HG02943 (cell line): ENCODE data around the gene LRCH1.
"Not testable (repeated sequence)": the region's sequence is repeated elsewhere in the genome, so short reads cannot be mapped to it uniquely, and the experiment has no call there.

Source experiments
- ATAC-seq: cut with Tn5 transposase; IDR thresholded peaks from one replicate; pipeline ENCODE4 v1.9.1; 2021; ENCODE audit warnings: mild to moderate bottlenecking, low read depth, moderate library complexity; ENCODE audit not compliant: unreplicated experiment

LRCH1 gene

DNA sequence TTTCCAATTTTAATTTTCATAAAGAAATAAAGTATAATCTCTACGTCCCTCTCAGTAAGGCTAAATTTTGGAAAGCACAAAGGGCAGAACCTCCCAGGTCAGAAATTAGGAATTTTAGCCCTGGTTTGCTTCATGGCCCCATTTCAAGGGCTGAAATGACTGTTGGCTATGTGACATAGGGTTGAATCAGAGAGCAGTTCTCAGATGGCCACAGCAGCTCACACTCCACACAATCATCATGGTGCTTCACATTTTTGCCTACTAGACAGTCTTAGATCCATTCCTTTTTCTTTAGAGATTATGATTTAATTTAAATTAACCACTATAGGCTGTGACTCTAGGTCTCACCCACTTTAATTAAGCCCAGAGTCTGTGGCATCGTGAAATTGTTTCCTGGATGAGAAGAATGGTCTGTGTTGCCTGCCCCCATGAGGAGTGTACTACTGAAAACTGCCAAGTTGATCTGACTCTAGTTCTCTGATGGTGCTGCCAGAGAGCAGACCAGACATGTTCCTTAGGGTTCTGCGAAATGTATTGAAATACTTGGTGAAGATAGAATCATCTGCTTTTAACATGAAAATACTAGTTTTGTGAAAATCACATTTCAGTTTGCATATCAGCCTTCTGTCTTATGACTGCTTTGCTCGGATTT is 186.6 kb downstream of the LRCH1 start:
- ATAC-seq: no peak

DNA sequence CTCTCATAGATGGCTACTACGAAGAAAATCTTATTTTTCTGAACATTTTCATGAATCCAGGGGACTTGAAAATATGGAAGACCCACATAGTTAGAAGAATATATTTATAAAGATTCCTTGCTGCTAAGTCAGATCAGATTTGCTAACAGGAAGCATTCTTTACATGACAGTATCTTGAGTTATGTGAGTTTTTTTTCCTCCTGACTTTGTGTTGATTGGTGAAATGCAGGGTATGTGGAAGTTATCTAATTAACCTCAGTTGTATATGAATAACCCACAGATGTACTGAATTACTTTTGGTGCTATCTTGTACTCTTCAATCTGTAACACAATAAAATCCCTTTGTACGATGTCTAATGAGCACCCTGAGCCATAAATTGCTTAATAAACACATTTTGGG is 190.2 kb downstream of the LRCH1 start:
- ATAC-seq: no peak

DNA sequence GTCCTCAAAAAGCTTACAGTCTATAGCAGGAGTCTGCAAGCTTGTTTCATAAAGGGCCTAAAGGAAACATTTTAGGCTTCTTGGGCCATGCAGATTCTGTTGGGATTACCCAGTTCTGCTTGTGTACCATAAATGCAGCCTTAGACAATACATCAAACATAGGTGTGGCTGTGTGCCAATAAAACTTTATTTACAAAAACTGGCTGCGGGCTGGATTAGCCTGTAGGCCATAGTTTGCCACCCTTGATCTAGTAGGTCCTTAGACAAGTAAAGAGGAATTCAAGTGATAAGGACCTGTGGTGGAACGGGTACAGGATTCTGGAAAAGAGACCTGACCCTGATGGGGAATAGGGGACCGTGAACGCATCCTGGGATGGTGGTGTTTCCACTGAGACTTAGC is 192.1 kb downstream of the LRCH1 start:
- no peak for ATAC-seq

DNA sequence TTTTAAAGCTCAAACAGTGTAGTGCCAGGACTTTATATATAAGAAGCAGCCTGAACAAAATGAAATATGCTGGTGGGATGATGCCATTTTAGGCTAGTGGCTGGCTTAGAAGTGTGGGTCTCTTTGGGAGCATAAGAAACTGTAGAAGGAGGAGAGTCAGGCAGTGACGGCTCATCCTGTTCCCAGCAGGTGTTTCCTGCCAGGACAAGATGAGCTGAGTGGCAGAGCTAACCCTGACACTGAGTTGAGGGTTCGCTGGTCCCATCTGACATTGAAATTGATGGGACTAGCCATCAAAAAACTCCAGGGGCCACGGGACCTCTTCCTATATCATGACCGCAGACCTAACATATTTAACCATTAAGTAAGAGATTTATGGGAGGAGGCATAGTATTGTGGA is 192.7 kb downstream of the LRCH1 start:
- ATAC-seq: no peak

DNA sequence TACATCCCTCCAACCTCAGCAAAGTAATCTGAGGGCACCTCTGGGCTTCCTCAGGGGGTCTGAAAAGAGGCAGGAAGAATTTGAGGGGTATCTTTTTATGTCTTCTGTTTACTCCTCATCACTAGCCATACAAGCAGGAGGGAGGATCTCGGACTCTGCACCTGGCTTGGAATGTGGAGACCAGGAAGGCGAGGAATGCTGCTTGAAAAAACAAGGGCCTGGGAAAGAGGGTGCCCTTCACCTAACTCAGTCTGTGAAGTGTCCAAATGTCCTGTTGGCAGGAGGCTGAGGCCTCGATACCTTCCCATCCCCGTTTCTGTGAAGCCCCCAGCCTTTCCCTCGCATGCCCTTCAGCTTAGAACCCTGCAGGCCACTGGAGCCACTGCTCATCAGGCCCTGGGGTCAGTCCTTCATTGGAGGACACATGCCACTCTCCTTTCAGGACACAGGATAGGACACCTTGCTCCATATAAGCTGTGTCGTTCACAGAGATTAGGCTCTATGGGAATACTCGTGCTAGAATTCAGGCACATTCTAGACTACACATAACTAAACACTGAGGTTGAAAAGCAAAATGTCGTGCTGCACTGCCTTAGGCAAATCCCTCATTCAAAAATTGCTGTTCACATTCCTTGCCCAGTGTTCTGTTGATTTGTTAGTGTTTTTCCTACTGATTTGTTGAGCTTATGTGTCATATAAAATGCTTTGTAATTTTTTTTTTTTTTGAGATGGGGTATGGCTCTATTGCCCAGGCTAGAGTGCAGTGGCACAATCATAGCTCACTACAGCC is 194.3 kb downstream of the LRCH1 start:
- ATAC-seq: no peak

DNA sequence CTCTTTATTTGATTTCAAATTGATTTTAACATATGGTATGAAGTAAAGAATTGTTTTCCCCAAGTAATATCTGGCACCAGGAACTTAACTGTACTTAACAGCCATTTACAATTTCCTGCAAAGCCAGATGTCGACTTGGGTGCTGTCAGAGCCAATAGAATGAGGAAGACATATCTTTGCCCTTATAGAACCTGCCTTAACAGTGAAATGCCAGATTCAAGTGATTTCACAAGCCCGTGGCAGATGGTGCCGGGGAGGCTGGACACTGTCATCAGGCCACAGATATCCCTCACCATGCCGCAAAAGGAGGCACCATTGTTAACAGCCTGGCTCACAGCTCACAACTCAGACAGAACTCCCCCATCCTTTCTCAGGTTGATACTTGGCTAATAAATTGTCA is 195.3 kb downstream of the LRCH1 start:
- ATAC-seq: no peak

DNA sequence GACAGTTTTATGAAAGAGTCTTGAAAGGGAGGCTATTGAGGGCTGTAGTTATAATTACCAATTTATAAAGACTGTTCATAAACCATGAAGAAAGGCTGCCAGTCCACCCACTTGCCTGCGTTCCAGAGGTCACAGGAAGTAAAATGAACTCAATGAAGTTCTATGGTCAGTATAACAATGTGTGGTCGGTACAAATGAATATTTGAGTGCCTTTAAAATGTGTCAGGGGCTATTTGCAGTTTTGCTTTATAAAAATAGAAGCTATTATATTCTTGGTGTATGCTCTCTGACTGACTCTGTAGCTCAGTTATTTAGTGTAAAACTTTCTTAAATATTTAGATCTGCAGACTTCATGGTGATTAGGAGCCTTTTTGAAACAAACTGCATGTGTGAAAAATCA is 197.0 kb downstream of the LRCH1 start:
- ATAC-seq: no peak

DNA sequence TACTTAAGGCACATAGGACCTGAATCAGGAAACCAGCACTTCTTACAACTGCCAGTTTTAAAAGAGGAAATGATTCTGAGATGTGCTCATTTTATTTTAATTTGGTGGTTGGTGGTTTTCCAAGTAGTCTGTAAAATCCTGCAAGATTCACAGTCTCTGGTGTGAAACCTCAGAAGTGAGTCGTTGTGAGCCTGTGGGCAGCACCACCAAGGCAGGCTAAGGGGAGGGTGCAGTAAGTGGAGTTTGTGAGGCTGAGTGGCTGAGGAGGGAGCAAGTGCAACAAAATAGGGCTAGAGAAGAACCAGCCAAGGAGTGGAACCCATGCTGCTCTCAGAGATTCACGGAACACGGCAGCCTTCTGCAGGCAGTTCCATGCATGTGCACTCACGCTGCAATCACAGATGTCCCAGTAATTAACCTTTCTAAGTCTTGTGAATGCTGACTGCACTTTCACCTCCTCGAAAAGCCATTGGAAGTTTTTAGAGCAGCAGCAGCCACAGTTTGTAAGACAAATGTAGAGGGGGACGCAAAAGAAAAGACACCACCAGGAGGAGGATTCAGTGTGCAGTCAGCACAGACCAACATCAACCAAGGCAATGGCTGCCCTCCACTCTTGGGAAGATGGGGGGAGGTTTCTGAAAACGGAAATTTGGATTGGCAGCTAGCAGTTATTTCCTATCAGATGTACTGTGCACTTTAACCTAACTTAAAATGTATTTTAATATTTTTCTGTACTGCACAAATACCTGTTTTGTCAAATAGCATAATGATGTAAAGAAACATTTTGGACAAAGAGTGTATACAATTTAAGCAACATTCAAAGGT is 199.1 kb downstream of the LRCH1 start:
- peak; percentile 57 for ATAC-seq

DNA sequence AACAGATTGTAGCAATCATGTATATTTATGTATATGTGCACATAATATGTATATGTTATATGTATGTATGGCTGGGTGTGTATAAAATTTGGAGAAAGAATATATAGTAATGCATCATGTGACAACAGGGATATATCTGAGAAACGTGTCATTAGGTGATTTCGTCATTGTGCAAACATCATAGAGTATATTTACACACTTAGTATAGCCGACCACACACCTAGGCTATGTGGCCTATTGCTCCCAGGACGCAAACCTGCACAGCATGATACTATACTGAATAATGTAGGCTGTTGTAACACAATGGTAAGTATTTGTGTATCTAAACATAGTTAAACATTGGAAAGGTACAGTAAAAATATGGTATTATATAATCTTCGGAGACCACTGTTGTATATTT is 200.2 kb downstream of the LRCH1 start:
- no peak for ATAC-seq

DNA sequence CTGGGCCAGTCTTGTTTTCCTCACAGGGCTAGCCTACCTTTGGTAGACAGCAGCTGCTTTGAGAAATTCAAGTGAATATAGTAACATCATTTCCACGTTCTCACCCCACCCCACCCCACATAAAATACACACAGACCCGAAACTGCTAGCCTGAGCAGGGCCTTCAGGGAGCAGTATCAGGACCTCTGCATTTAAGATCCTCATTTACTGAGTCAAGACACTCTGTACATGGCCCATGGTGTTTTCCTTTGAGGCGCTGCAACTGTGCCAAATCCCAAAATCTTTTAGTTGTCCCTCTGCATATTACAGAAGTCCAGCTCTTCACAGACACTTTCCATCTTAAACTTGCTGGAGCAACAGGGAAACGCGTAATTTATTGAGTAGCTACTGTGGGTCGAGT is 200.9 kb downstream of the LRCH1 start:
- ATAC-seq: no peak

DNA sequence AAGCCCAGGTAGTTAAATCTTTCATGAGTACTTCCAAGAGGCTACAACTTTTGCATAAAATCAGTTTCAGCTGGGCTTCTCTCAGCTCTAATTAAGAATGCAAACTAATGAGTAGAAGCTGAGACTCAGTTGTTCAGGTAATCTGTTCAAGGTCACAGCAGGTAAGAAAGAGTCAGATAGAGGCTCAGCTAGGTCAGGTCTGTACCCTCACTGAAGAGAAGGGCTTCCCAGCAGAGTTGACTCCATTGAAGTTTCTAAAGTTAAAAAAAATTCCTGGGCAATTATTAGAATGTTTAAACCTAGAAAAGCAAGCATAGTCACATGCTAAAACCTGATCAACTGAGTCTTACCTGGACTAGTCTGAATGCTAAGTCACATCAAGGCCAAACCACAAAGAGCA is 201.8 kb downstream of the LRCH1 start:
- no peak for ATAC-seq

DNA sequence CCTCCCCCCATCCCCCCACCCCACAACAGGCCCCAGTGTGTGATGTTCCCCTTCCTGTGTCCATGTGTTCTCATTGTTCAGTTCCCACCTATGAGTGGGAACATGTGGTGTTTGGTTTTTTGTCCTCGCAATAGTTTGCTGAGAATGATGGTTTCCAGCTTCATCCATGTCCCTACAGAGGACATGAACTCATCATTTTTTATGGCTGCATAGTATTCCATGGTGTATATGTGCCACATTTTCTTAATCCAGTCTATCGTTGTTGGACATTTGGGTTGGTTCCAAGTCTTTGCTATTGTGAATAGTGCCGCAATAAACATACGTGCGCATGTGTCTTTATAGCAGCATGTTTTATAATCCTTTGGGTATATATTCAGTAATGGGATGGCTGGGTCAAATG is 202.5 kb downstream of the LRCH1 start:
- ATAC-seq: not testable (repeated sequence)

DNA sequence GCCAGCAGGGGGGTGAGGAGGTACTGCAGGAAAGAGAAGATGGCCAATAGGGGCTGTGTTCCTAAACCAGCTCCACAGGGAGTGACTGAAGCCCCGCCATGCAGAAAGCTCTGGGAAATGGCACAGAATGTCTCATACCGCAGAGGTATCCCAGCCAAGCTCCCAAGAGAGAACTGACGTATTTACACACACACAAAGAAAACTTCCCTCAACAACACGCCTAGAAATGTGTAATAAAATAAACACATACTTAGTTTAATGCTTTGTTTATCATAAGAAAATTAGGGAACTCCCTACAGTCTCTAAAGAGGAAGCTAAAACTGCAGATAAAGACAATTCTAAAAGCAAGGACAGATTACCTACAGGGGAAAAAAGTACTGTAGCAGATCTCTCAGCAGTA is 204.0 kb downstream of the LRCH1 start:
- no peak for ATAC-seq

DNA sequence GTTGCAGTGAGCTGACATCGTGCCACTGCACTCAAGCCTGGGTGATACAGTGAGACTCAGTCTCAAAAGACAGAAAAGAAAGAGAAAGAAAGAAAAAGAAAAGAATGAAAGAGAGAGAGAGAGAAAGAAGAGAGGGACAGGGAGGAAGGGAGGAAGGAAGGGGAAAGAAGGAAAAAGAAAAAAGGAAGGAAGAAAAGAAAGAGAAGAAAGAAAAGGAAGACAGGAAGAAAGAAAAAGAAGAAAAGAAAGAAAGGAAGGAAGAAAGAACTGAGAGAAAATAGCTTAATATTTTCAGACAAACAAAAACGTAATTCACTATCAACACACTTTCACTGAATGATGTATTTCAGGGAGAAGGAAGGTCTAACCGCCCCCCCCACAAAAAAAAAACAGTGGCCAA is 204.7 kb downstream of the LRCH1 start:
- no peak for ATAC-seq

DNA sequence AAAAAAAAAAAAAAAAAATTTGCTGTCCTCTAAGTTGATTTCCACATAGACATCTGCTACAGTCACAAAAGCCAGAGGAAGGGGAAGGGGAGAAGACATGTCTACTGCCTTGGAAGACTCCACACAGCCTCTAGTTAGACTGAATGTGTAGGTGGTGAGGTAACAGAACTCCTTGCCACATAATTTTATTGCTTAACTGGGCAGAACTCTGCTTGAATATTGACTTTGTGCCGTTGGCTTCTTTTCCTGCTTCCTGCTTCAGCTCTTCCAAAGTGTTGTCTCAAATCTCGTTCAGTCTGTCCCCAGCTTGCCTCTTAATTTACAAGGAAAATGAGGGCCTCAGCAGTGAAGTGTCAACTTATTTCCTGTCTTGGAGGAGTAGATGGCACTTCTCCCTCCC is 206.9 kb downstream of the LRCH1 start:
- no peak for ATAC-seq

DNA sequence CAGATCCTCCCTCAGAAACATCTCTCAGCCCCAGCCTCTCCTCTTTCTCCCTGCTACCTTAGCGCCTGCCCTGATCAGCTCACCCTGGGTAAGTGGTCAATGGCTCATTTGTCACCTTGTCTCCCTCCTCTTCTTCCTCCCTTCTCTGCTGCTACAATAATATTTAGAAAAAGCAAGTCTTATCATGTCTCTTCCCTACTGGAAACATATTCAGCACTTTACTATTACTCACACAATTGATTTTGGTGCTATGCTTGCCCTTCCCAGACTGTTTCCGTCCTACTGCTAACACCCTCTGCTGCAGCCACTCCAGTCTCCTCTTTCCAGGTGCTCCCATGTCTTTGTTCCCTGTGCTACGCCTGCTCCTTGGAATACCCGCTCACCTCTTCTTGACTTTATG is 208.2 kb downstream of the LRCH1 start:
- ATAC-seq: no peak

DNA sequence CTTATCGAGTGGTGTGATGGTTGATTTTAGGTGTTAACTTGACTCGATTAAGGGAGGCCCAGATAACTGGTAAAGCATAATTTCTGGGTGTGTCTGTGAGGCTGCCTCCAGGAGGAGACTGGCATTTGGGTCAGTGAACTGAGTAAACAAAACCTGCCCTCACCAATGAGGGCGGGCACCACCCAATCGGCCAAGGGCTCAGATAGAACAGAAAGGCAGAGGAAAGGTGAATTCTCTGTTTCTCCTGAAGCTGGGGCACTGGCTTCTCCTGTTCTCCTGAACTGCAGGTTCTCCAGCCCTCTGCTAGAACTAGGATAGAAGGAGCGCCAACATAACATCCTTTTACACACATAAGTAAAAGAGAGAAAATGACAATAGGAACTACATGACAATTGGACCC is 208.9 kb downstream of the LRCH1 start:
- no peak for ATAC-seq

DNA sequence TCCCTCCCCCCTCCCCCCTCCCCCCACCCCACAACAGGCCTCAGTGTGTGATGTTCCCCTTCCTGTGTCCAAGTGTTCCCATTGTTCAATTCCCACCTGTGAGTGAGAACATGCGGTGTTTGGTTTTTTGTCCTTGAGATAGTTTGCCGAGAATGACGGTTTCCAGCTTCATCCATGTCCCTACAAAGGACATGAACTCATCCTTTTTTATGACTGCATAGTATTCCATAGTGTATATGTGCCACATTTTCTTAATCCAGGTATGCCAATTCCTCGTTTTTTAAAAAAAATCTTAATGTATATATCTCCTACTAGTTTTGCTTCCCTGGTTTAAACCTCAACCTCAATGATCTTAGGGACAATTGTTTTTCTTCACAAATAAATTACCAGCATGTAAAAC is 217.0 kb downstream of the LRCH1 start:
- ATAC-seq: not testable (repeated sequence)

DNA sequence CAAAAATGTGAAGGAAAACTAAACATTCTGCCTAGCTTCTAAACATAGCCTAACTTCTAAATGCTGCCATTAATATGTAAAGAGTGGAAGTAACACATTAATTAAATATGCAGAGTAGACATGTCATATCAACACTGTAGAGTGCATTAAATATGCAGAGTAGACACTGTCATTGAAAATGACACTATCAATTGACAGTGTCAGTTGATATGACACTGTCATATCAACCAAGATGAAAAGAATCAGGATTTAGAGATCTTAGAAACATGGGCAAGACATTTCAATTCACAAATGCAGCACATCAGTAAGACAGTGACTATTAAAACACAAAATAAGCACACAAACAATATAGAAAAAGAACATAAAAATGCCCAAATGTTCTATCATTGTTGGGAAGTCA is 218.7 kb downstream of the LRCH1 start:
- ATAC-seq: no peak

DNA sequence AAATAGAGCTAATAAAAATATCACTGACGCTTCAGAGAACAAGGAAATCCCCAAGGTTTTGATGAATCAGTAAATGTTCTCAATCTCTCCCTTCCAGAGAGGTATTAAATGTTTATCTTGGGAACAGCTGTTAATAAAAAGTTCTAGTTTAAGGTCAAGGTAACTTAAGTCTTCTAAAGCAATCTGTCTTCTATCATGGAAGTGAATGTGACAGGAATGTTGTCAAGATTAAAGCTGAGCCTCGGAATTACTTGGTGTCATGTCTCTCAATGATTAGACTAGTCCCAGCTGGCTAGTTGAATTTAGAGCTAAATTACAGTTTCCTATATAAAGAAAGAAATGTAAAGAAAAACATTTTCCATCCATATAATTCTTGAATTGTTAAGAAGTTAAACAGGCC is 220.6 kb downstream of the LRCH1 start:
- ATAC-seq: no peak

DNA sequence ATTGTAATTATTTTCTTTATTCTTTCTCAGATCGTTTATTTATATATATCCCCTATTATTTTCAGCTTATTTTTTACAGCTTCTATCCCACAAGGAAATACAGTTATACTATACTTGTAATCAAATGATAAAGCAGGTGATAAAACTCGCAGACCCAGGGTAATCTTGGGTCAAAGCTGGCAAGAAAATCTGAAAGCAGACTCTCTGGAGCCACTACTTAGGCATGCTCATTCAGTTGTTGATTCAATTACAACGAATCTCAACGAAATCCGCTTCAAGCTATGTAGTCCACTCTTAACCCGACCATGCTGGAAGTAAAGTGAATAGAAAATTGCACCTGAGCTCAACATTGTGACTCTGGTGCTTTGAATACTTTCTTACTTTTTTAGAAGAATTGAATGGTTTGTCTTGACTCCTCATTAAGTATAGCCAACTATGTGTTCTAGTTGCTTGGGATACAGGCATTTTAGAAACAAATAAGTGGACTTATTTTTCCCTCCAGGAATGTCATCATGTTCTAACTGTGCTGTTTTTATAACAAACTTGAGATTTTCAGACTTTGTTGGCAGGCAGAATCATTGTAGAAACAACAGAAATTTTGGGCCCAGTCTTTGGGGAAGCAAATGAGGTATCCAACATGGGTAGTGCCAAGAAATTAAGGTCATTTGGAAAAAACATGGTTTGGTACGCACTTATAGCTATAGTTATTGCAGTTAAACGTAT is 222.6 kb downstream of the LRCH1 start:
- ATAC-seq: no peak
